ENCODE measurements around the gene TP53I11.

The TP53I11 gene

GRCh38 chr11:44978274-44978960 is 27.7 kb upstream of the TP53I11 start:
- no peak for DNase-seq (ENCODE audit: low spot score)

- DNase-seq (ENCODE audit: low spot score) = no peak
Observed at GRCh38 chr11:44977493-44977984, 26.9 kb upstream of the TP53I11 start.

- no peak for DNase-seq (ENCODE audit: low spot score)
Observed at GRCh38 chr11:44976576-44976975, 25.9 kb upstream of the TP53I11 start.

GRCh38 chr11:44974402-44975000 is 23.8 kb upstream of the TP53I11 start:
- DNase-seq (ENCODE audit: low spot score) = no peak

- DNase-seq (ENCODE audit: low spot score) = no peak
Observed at GRCh38 chr11:44973632-44974401, 23.1 kb upstream of the TP53I11 start.

DNA sequence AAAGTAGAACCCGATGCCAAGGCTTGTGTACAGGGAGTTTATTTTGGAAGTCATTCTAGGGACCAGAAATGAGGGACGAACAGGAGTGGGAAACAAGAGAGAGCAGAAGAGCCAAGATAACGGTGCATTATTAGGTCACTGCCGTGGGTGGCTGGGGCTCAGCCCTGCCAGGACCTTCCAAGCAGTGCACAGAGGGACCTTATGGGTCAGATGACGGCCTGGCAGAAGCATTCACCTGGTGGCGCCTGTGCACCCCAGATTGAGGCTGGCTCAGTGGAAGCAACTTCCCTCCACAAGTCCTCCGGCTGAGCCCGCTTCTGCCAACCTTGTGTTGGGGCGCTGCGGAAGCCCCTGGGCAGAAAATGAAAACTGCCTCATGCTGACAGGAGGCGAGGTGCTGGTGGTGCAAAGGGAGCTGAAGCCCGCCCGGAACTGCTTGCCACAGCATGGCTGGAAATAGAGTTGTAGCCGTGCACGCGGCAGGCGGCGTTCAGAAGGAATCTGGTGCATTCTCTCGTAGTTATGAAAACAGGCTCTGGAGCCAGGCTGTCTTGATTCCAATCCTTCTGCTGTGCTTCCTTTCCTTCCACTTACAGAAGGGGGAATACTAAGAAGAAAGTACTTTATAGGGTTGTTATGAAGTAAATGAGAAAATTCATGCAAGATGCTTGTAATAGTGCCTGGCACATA is 22.2 kb upstream of the TP53I11 start:
- peak; percentile 47 for DNase-seq (ENCODE audit: low spot score)

DNA sequence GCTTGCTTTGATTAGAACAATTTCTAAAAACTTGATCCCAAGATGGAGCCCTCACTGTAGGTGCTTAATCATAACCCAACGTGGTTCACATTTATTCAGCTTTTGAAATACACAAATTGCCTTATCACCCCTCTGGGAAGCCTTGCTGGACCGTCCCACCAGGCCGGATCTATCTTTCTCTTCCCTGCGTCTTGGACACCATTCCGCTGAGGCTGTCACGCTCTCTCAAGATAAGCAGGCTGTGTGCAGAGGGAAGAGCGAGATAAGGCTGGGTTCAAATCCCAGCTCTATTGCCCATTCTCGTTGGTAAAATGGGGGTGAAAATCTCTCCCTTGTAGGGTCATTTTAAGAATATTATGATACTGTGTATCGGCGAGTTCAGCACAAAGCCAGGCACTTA is 20.5 kb upstream of the TP53I11 start:
- no peak for DNase-seq (ENCODE audit: low spot score)

GRCh38 chr11:44970293-44970692 is 19.6 kb upstream of the TP53I11 start:
- DNase-seq (ENCODE audit: low spot score) = no peak

DNA sequence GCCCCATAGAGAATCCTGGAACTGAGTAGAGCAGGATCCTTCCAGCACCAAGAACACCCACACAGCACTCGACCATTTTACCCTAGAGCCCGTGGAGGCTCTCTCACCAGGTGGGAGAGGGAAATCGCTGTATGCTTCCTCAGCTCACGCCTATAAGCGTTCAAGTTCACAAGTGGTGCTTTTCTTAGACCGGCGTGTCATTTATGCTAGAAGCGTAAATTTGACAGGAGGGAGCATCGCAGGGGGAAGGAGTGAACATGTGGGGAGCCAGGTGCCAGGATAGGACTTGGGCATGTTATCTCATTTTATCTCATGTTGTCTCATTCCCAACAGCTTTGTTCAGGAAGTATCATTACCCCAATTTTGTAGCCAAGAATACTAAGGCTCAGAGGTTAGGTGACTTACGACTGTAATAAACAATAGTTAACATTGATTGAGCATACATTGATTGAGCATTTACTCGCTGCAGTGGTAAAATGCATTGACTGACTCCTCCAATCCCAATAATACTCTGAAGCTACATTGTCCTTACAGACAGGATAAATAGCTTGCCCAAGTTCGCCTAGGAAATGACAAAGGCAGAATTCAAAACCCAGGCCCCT is 19.1 kb upstream of the TP53I11 start:
- no peak for DNase-seq (ENCODE audit: low spot score)

DNA sequence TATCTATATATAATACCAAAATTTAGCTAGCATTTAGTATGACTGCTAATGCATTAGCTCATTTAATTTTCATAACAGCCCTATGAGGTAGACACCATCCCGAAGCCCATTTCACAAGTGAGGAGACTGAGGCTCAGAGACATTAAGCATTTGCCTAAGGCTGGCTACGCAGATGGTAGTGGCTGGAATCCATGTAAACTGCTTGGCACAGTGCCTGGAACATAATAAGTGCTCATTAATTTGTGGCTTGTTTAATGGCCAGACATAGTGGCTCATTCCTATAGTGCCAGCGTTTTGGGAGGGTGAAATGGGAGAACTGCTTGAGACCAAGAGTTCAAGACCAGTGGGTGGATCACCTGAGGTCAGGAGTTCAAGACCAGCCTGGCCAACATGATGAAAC is 17.8 kb upstream of the TP53I11 start:
- no peak for DNase-seq (ENCODE audit: low spot score)

GRCh38 chr11:44967930-44968496 is 17.3 kb upstream of the TP53I11 start:
- no peak for DNase-seq (ENCODE audit: low spot score)

DNA sequence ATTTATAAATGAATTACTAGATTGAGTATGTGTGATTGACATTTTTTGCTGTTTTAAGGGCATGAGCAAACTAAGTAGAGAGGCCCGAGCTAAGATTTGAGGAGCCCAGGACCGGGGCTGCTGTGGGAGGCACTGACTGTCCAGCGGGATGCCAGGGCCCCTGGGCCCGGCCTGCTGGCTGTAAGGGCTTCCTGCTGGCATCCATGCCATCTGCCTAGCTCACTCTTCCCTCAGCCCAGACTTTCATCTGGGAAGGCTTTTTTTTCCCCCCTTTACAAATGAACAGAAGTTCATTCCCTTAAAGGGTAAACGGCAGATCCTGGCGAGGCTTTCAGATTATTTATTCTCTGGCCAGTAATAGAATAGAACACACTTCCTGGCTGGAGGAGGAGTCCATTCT is 16.0 kb upstream of the TP53I11 start:
- no peak for DNase-seq (ENCODE audit: low spot score)

GRCh38 chr11:44964526-44965209 is 14.0 kb upstream of the TP53I11 start:
- no peak for DNase-seq (ENCODE audit: low spot score)

- DNase-seq (ENCODE audit: low spot score) = no peak
Observed at GRCh38 chr11:44963948-44964347, 13.3 kb upstream of the TP53I11 start.

- DNase-seq (ENCODE audit: low spot score) = no peak
Observed at GRCh38 chr11:44963136-44963535, 12.5 kb upstream of the TP53I11 start.

DNA sequence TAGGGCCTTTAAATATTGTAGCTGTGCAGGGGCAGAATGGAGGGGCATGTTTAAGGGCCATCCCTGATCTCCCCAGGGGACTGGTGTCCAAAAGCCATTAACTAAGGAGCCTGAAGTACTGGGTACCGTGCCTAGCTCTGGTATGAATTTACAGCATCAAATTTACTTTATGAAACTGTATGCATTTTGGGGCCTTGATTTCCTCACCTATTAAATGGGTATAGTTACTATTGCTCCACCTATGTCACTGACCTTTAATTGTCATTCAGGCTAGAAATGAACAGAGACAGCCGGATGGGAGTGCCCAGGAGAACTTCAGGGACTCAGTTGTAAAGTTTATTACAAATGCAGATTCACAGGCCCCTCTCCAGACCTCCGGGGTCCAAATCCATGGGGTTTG is 11.8 kb upstream of the TP53I11 start:
- DNase-seq (ENCODE audit: low spot score) = no peak

DNA sequence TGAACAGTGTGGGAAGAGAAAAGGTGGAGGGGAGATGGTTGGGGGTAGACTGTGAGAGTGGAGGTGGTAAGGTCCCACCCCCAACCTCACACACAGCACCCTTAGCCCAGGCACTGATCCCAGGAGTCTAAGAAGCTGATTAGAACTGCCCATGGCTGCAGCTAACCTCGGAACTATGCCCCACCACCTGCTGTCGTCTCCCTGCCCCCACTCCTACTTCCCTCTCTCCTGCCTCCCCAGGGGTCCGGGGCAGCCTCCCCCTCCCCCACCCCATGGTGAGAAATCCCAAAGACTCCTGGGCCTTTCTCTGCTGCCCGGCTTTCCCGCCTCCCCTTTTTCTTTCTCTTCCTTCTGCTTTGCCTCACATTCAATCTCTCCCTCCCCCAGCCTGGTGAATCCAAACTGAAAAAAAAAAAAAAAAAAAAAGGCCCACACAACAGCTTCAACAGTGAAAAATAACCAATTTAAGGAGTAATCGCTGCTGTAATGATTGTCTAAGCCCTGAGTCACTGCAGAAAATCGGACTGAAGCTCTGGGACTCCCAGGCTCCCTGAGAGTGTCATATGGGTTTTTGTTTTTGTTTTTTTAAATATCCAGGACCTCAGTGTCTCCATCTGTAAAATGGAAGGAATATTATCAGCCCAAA is 9.6 kb upstream of the TP53I11 start:
- DNase-seq (ENCODE audit: low spot score) = no peak

- no peak for DNase-seq (ENCODE audit: low spot score)
Observed at GRCh38 chr11:44959064-44959463, 8.4 kb upstream of the TP53I11 start.

DNA sequence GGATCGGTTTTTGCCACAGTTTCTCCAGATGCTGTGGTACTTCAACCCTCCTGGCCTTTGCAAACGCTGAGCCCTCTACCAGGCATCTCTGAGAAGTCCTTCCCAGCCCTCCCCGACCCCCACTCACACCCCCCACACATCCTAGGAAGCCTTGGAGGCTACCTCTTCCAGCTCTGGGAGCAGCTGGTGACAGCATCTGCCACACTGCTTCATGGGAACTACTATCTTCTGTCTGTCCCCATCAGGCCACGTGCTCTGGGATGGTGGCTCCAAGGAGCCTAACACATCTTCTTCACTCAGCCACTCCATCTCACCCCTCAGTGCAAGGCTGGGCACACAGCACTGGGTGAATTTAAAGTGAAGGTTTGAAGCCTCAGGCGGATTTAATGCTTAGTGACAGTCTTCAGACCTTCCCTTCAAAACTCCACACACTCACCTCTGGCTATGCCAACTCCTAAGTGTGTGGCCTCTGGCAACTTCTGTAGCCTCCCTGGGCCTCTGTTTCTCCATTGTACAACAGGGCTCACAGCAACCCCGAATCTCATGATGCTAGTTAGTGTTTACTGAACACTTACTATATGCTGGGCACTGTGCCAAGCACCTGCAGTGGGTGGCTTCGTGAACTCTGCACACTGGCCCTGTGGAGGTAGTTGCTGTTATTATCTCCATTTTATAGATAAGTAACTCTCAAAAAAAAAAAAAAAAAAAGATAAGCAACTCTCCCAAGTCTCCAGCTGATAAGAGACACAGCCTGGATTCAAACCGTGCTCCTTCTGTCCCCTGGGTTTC is 7.3 kb upstream of the TP53I11 start:
- DNase-seq (ENCODE audit: low spot score) = no peak

- DNase-seq (ENCODE audit: low spot score) = no peak
Observed at GRCh38 chr11:44957040-44957515, 6.4 kb upstream of the TP53I11 start.

All from Ammon's horn (tissue), 1 donor.